GM21723 (cell line): ENCODE measurements around the gene F12.

Source experiments
- ATAC-seq: cut with Tn5 transposase; IDR thresholded peaks from one replicate; pipeline ENCODE4 v1.9.1; 2021; ENCODE audit warnings: mild to moderate bottlenecking, moderate library complexity; ENCODE audit not compliant: unreplicated experiment

The F12 gene

GRCh38 chr5:177357459-177358351, 51.7 kb downstream of the F12 start, which contains the start of gene RGS14:
RGS14 (plus strand) TSS chr5:177357924; CDS start chr5:177358025, 101 bp downstream.
- ATAC-seq = peak; percentile 86

GRCh38 chr5:177357146-177357458, 52.3 kb downstream of the F12 start:
- no peak for ATAC-seq

- ATAC-seq = no peak
These were observed 52.6 kb downstream of the F12 start for GRCh38 chr5:177356746-177357145.

- ATAC-seq = no peak
These were observed 53.5 kb downstream of the F12 start for GRCh38 chr5:177355868-177356168.

GRCh38 chr5:177355162-177355867, 54.0 kb downstream of the F12 start:
- no peak for ATAC-seq

GRCh38 chr5:177354711-177355110, 54.7 kb downstream of the F12 start:
- ATAC-seq = no peak

GRCh38 chr5:177354256-177354655, 55.1 kb downstream of the F12 start:
- ATAC-seq = no peak

- no peak for ATAC-seq
These were observed 56.3 kb downstream of the F12 start for GRCh38 chr5:177353093-177353492.
